D721Med (cell line): Measurements from ENCODE around the gene PUSL1.

ENCODE experiments used
- DNase-seq: peaks from one replicate; pipeline ENCODE4 v3.0.0; 2011; ENCODE audit warnings: low spot score; ENCODE audit not compliant: insufficient read length
- FAIRE-seq: peaks from 2 replicates; lab custom pipeline; 2011; peaks lifted over from hg19 to GRCh38; lab: Jason Lieb, UNC
- TF ChIP-seq, protein P1 (sequence below): IDR thresholded peaks from 2 replicates; pipeline ENCODE4 v1.5.1; 2012; ENCODE audit warnings: mild to moderate bottlenecking, control low read depth; ENCODE audit not compliant: insufficient read depth; ENCODE audit errors: missing control alignments

PUSL1 gene

DNA sequence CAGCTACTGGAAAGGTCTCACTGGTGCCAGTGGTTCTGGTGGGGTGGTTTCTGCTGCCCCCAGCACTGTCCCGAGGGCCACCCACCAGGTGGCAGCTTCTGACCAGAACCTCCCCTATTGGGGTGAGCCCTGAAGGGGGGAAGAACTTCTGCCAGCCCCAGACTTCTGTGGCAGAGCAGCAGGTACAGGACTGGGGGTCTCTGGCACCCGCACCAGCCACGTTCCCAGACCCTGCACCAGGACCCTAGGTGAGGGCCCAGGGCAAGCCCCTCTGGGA, 1.6 kb downstream of the PUSL1 start:
- no peak for DNase-seq
- TF ChIP-seq, protein P1, sequence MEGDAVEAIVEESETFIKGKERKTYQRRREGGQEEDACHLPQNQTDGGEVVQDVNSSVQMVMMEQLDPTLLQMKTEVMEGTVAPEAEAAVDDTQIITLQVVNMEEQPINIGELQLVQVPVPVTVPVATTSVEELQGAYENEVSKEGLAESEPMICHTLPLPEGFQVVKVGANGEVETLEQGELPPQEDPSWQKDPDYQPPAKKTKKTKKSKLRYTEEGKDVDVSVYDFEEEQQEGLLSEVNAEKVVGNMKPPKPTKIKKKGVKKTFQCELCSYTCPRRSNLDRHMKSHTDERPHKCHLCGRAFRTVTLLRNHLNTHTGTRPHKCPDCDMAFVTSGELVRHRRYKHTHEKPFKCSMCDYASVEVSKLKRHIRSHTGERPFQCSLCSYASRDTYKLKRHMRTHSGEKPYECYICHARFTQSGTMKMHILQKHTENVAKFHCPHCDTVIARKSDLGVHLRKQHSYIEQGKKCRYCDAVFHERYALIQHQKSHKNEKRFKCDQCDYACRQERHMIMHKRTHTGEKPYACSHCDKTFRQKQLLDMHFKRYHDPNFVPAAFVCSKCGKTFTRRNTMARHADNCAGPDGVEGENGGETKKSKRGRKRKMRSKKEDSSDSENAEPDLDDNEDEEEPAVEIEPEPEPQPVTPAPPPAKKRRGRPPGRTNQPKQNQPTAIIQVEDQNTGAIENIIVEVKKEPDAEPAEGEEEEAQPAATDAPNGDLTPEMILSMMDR, result no peak
- FAIRE-seq, result no peak

GRCh38 chr1:1310476-1311053, 2.2 kb downstream of the PUSL1 start:
- TF ChIP-seq, protein P1, result no peak
- FAIRE-seq (no peak), DNase-seq (no peak)

DNA sequence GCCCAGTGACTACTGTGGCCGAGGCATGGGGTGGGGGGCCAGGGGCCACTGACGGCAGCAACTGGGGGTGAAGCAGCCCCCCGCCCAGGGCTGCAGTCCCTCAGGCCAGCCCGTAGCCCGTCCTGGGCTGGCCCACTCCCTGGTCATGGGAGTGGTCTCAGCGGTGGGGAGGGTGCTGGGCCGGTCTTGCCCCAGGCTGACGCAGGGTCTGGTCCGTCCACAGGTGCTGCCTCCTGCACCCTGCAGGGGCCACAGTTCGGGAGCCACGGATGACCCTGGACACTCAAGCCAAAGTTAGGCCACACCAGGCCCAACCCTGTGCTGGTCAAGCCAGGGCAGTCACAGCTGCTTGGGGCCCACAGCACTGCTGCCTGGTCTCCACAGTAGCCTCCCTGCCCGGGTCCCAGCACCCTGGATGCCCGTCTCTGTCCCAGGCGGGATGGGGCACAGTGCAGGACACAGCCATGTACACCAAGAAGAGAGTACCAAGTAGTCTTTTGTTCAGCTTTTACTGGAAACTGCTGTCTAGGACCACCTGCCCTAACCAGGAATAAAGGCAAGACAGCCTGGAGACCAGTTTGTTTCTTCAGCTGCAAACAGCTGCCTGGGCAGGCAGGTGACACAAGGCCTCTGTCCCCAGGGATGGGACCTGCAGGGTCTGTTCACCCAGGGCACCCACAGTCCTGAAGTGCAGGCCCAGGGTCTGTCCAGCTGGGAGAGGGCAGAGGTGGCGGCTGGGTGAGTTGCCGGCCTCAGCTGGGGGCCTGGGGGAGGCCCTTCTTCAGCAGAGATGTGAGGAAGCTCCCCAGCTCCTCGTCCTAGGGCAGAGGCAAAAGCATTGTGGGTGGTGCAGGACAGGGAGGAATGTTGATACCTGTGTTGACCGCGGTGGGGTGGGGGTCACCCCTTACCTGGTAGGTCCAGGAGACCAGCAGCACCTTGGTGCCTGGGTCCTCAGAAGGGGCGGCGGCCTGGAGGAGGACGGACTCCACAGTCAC, 3.0 kb downstream of the PUSL1 start:
- FAIRE-seq, result no peak
- DNase-seq, result no peak
- TF ChIP-seq, protein P1, result no peak

GRCh38 chr1:1312450-1313314, 4.3 kb downstream of the PUSL1 start:
- TF ChIP-seq, protein P1, result no peak
- DNase-seq, result no peak
- no peak for FAIRE-seq

DNA sequence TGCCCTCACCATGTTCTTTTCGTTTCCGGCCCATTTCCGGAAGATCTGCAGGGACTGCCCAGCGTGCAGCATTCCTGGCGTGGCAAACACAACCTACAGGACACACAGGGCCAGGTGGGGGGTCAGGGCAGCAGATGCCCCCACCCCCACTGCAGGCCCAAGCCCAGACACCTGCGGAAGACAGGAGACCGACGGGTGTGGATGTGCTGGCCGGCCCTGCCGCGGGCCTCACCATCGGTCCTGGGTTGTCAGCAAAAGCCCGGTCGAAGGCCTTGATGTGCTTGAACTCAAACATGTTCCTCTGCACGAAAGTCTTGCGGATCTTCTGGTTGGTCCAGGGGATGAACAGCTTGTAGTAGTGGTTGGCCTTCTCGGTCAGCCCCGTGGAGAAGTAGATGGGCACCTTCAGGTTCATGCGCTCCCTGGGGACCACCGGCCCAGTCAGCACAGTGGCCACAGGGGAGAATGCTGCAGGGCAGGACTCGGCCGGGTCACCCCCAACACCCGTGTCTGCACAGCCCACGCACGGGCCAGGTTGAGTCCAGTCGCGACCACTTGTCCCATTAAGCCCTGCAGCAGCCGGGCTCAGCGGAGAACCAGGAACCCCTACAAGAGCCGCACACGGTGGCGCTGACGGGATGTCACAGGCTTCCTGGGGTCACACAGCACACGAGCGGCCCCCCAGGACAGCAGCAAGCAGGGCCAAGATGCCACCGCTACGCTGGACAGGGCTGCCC, 5.3 kb downstream of the PUSL1 start:
- FAIRE-seq, result no peak
- DNase-seq, result no peak
- TF ChIP-seq, protein P1, result no peak

- FAIRE-seq (no peak), DNase-seq (no peak)
- TF ChIP-seq, protein P1, result no peak
These were observed 5.8 kb downstream of the PUSL1 start for GRCh38 chr1:1314237-1314586.
